Spleen (tissue), 7 donors: ENCODE results near the gene HSFX3.
"Not testable (repeated sequence)": the region's sequence is repeated elsewhere in the genome, so short reads cannot be mapped to it uniquely, and the experiment has no call there.

Experiments used
- POLR2A ChIP-seq, 3 donors: fragments of 450-650 bp; IDR thresholded peaks; one replicate each; pipeline ENCODE4 v1.5.1; 2017; ENCODE audit warnings: antibody characterized with exemption in 3 of 3, mild to moderate bottlenecking in 1 of 3
- POLR2AphosphoS5 ChIP-seq, 3 donors: sonication (generic); formaldehyde crosslinking; IDR thresholded peaks; one replicate each; pipeline ENCODE4 v1.5.1; 2017; ENCODE audit warnings: antibody characterized with exemption in 3 of 3
- TF ChIP-seq, protein P1 (sequence below), 11 experiments: fragments of 200-600 bp in 7 of 11; fragments of 450-650 bp in 4 of 11; sonication (generic) in 4 of 11; IDR thresholded peaks in 8 of 11; conservative IDR thresholded peaks in 3 of 11; 1 replicate in 7 of 11; 2 replicates in 4 of 11; pipeline versions ENCODE4 v1.4.0 to v1.8.0; 2016 to 2021; ENCODE audit warnings: antibody characterized with exemption in 11 of 11, inconsistent platforms in 4 of 11, mild to moderate bottlenecking in 1 of 11
- donor health status: DM: no; HTN: no; CAD: no; lungs with moderate emphysema.
- donor health status: DM: no; HTN: no; CAD: no.
- donor health status: DM: no; HTN: no; CAD: no.

DNA sequence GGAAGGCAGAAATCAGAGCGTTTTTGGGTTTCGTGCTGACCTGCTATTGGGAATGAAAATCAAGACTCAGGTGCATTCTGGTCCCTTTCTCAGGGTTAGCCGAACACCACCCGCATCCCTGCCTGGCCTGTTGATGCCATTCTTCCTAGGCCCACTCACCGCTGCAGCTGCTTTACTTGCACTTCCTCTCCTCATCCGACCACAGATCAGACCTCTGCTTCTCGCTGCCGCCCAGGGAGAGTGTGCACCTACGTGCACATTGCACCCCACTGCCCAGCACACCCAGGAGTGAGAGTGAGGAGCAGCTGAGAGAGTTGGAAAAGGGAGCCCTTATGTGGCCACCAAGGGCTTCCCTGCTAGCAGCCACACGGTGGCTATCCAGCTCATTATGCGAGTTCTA is 12.2 kb downstream of the HSFX3 start:
- TF ChIP-seq, protein P1, sequence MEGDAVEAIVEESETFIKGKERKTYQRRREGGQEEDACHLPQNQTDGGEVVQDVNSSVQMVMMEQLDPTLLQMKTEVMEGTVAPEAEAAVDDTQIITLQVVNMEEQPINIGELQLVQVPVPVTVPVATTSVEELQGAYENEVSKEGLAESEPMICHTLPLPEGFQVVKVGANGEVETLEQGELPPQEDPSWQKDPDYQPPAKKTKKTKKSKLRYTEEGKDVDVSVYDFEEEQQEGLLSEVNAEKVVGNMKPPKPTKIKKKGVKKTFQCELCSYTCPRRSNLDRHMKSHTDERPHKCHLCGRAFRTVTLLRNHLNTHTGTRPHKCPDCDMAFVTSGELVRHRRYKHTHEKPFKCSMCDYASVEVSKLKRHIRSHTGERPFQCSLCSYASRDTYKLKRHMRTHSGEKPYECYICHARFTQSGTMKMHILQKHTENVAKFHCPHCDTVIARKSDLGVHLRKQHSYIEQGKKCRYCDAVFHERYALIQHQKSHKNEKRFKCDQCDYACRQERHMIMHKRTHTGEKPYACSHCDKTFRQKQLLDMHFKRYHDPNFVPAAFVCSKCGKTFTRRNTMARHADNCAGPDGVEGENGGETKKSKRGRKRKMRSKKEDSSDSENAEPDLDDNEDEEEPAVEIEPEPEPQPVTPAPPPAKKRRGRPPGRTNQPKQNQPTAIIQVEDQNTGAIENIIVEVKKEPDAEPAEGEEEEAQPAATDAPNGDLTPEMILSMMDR (IDR thresholded peaks at IDR 0.05 in 8 of 11, conservative IDR thresholded peaks at IDR 0.05 in 3 of 11) = not testable (repeated sequence)
- TF ChIP-seq POLR2A, POLR2AphosphoS5 (IDR thresholded peaks at IDR 0.05): not testable (repeated sequence)
